Measurements from ENCODE around the gene ID3. TPM values are rescaled to one million over a fixed set of nuclear protein-coding genes. Genes with fewer than 3 reads are reported as not detected.

The ID3 gene
- total RNA-seq, 1 experiment from 2014 or later = 92.5 TPM

DNA sequence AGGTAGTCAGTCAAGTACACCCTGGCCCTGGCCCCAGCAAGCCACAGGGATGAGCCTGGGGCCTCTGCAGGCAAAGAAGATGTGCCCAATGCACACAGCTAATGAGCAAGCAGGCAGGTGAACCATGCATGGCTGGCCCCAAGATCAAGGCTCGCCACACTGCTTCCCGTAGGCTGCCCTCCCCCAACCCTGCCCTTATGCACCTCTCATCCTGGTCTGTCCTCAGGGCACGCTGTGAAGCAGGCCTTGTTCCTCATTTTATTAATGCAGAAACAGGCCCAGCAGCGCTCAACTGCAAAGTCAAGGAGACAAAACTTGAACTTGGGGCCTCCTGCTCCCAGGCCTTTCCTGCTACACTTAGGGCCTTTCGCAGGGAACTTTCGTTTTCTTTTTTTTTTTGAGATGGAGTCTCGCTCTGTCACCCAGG, 35.6 kb upstream of the ID3 start:
- Histone ChIP-seq H4K20me1 (ENCODE audit: low read length) (no peaks in the 10 kb centered on the region), H3K27me3 (ENCODE audit: low read length) (no peaks in the 10 kb centered on the region), H3K4me3 (ENCODE audit: low read length) (no peak overlapping the region), H3K4me1 (ENCODE audit: insufficient read depth, low read length) (peaks cover 18% of the 10 kb centered on the region), H2AFZ (ENCODE audit: low read length) (no peak overlapping the region), H3K9ac (ENCODE audit: low read length) (no peak overlapping the region), H3K9me3 (ENCODE audit: low read length) (no peaks in the 10 kb centered on the region), H3K27ac (ENCODE audit: low read length) (no peak overlapping the region), H3K4me2 (ENCODE audit: low read length) (no peak overlapping the region), H3K36me3 (ENCODE audit: low read depth, low read length) (no peaks in the 10 kb centered on the region), H3F3A (ENCODE audit: low read length, unreplicated experiment) (no peaks in the 10 kb centered on the region), H3K9me2 (replicated peaks; ENCODE audit: low read length) (no peaks in the 10 kb centered on the region), H3K79me2 (ENCODE audit: low read length) (no peaks in the 10 kb centered on the region)
- ATAC-seq (no peak), DNase-seq (no peak)
- BruUV-seq (replicated peaks) = no TSS peak
- TF ChIP-seq CTCF (conservative IDR thresholded peaks at IDR 0.05; ENCODE audit: low read depth, low read length) (no peak), EZH2phosphoT487 (IDR thresholded peaks at IDR 0.05; ENCODE audit: borderline replicate concordance, low read length) (no peak), EZH2 (IDR thresholded peaks at IDR 0.05; ENCODE audit: low read length, unreplicated experiment) (no peak)
- POLR2A ChIA-PET (ENCODE audit: unreplicated experiment) = no interaction called here
- intact Hi-C loops (cut with micrococcal nuclease) = loop anchor here (5.0 kb wide), 1 partner anchor 38 kb away; the partner anchor contains the start of gene ID3
- CTCF ChIA-PET = no interaction called here

GRCh38 chr1:23594149-23594907, 35.0 kb upstream of the ID3 start:
- no peaks in the 10 kb centered on the region for H3K36me3 ChIP-seq (ENCODE audit: low read depth, low read length)
- DNase-seq = no peak
- peak overlapping the region; percentile 32; the same call in 1 of the 2 replicates for H3K9ac ChIP-seq (ENCODE audit: low read length)
- no peaks in the 10 kb centered on the region for H3K27me3 ChIP-seq (ENCODE audit: low read length)
- H2AFZ ChIP-seq (ENCODE audit: low read length) = no peak overlapping the region
- BruUV-seq (replicated peaks) = no TSS peak
- peaks cover 18% of the 10 kb centered on the region for H3K4me1 ChIP-seq (ENCODE audit: insufficient read depth, low read length)
- H3K4me2 ChIP-seq (ENCODE audit: low read length) = peak overlapping the region; percentile 30
- H3K4me3 ChIP-seq (ENCODE audit: low read length) = no peak overlapping the region
- peak overlapping the region; percentile 82 for H3K27ac ChIP-seq (ENCODE audit: low read length)
- TF ChIP-seq EZH2phosphoT487 (IDR thresholded peaks at IDR 0.05; ENCODE audit: borderline replicate concordance, low read length) (no peak), EZH2 (IDR thresholded peaks at IDR 0.05; ENCODE audit: low read length, unreplicated experiment) (no peak), CTCF (conservative IDR thresholded peaks at IDR 0.05; ENCODE audit: low read depth, low read length) (no peak)
- ATAC-seq = no peak
- ChIA-PET CTCF (no interaction called here), POLR2A (ENCODE audit: unreplicated experiment) (no interaction called here)
- H3F3A ChIP-seq (ENCODE audit: low read length, unreplicated experiment) = no peaks in the 10 kb centered on the region
- no peaks in the 10 kb centered on the region for H3K9me3 ChIP-seq (ENCODE audit: low read length)
- no peaks in the 10 kb centered on the region for H3K9me2 ChIP-seq (replicated peaks; ENCODE audit: low read length)
- H3K79me2 ChIP-seq (ENCODE audit: low read length) = no peaks in the 10 kb centered on the region
- intact Hi-C loops (cut with micrococcal nuclease) = loop anchor here (5.0 kb wide), 1 partner anchor 37 kb away; the partner anchor contains the start of gene ID3
- H4K20me1 ChIP-seq (ENCODE audit: low read length) = no peaks in the 10 kb centered on the region
